GM18519 (cell line): ENCODE results near the gene MAP2K3.
A peak's percentile ranks its signal among the peaks of the same experiment; 100 is the strongest.

Experiments used
- ATAC-seq: cut with Tn5 transposase; IDR thresholded peaks from one replicate; pipeline ENCODE4 v1.9.1; 2021; ENCODE audit warnings: mild to moderate bottlenecking, moderate library complexity; ENCODE audit not compliant: unreplicated experiment, low FRiP score

MAP2K3 gene

GRCh38 chr17:21284319-21285163 is at the start of gene MAP2K3:
Gene MAP2K3, plus strand, starts transcription at chr17:21284711. Its CDS starts 210 bp downstream, at chr17:21284921.
- peak; percentile 60 for ATAC-seq

GRCh38 chr17:21235921-21236320 is 48.6 kb upstream of the MAP2K3 start:
- no peak for ATAC-seq

- ATAC-seq = no peak
Observed at GRCh38 chr17:21239680-21240368, 44.7 kb upstream of the MAP2K3 start.

GRCh38 chr17:21240369-21241055 is 44.0 kb upstream of the MAP2K3 start:
- no peak for ATAC-seq

- ATAC-seq = no peak
Observed at GRCh38 chr17:21241564-21241963, 42.9 kb upstream of the MAP2K3 start.

- ATAC-seq = no peak
Observed at GRCh38 chr17:21242026-21242697, 42.3 kb upstream of the MAP2K3 start.

GRCh38 chr17:21242780-21243515 is 41.6 kb upstream of the MAP2K3 start:
- ATAC-seq = no peak

GRCh38 chr17:21243516-21244303 is 40.8 kb upstream of the MAP2K3 start:
- no peak for ATAC-seq

- ATAC-seq = no peak
Observed at GRCh38 chr17:21245639-21246084, 38.8 kb upstream of the MAP2K3 start.

- ATAC-seq = no peak
Observed at GRCh38 chr17:21246698-21247097, 37.8 kb upstream of the MAP2K3 start.

- no peak for ATAC-seq
Observed at GRCh38 chr17:21247552-21248258, 36.8 kb upstream of the MAP2K3 start.

GRCh38 chr17:21248500-21248899 is 36.0 kb upstream of the MAP2K3 start:
- ATAC-seq = no peak

- no peak for ATAC-seq
Observed at GRCh38 chr17:21249086-21249795, 35.3 kb upstream of the MAP2K3 start.

GRCh38 chr17:21249920-21250703 is 34.4 kb upstream of the MAP2K3 start:
- no peak for ATAC-seq

GRCh38 chr17:21250854-21251253 is 33.7 kb upstream of the MAP2K3 start:
- no peak for ATAC-seq

GRCh38 chr17:21251337-21252010 is 33.0 kb upstream of the MAP2K3 start:
- ATAC-seq = no peak
